Measurements from ENCODE around the gene LIPE.

The LIPE gene

GRCh38 chr19:42459926-42460325 lies 32.7 kb upstream of the LIPE start (continued):
- no peak for TF ChIP-seq TSHZ2 (CRISPR knock-in tag; IDR thresholded peaks at IDR 0.05)
- TF ChIP-seq GLIS3 (CRISPR knock-in tag; IDR thresholded peaks at IDR 0.05) = no peak
- TF ChIP-seq ZNF565 (CRISPR knock-in tag; conservative IDR thresholded peaks at IDR 0.05; ENCODE audit: low read depth) = no peak

- TF ChIP-seq ZFP30 (CRISPR knock-in tag; IDR thresholded peaks at IDR 0.05) = no peak
- TF ChIP-seq OSR1 (CRISPR knock-in tag; IDR thresholded peaks at IDR 0.05) = no peak
- TF ChIP-seq BACH2 (CRISPR knock-in tag; IDR thresholded peaks at IDR 0.05; ENCODE audit: borderline replicate concordance) = no peak
- no peak for TF ChIP-seq POU6F1 (CRISPR knock-in tag; IDR thresholded peaks at IDR 0.05; ENCODE audit: borderline replicate concordance, low read depth)
- no peak for TF ChIP-seq PPARA (CRISPR knock-in tag; IDR thresholded peaks at IDR 0.05; ENCODE audit: borderline replicate concordance)
- no peak for TF ChIP-seq PATZ1 (CRISPR knock-in tag; IDR thresholded peaks at IDR 0.05; ENCODE audit: borderline replicate concordance)
- TF ChIP-seq ARNTL (CRISPR knock-in tag; IDR thresholded peaks at IDR 0.05; ENCODE audit: borderline replicate concordance, low read depth) = no peak
- no peak for ATAC-seq
Observed at GRCh38 chr19:42455621-42456081, 28.5 kb upstream of the LIPE start.

- ATAC-seq = no peak
- TF ChIP-seq ZFP3 (CRISPR knock-in tag; IDR thresholded peaks at IDR 0.05) (no peak), ZNF70 (CRISPR knock-in tag; IDR thresholded peaks at IDR 0.05) (no peak), ZNF565 (CRISPR knock-in tag; conservative IDR thresholded peaks at IDR 0.05; ENCODE audit: low read depth) (no peak), OSR1 (CRISPR knock-in tag; IDR thresholded peaks at IDR 0.05) (no peak), ZNF8 (CRISPR knock-in tag; IDR thresholded peaks at IDR 0.05) (no peak), PATZ1 (CRISPR knock-in tag; IDR thresholded peaks at IDR 0.05; ENCODE audit: borderline replicate concordance) (no peak), ZC3H10 (CRISPR knock-in tag; IDR thresholded peaks at IDR 0.05) (no peak), POU6F1 (CRISPR knock-in tag; IDR thresholded peaks at IDR 0.05; ENCODE audit: borderline replicate concordance, low read depth) (no peak)
Observed at GRCh38 chr19:42455086-42455485, 27.9 kb upstream of the LIPE start.

- no peak for ATAC-seq
- TF ChIP-seq ARNTL (CRISPR knock-in tag; IDR thresholded peaks at IDR 0.05; ENCODE audit: borderline replicate concordance, low read depth) (no peak), PATZ1 (CRISPR knock-in tag; IDR thresholded peaks at IDR 0.05; ENCODE audit: borderline replicate concordance) (no peak), ZFP3 (CRISPR knock-in tag; IDR thresholded peaks at IDR 0.05) (no peak), BACH2 (CRISPR knock-in tag; IDR thresholded peaks at IDR 0.05; ENCODE audit: borderline replicate concordance) (no peak), ISL1 (CRISPR knock-in tag; IDR thresholded peaks at IDR 0.05) (no peak), TOX (CRISPR knock-in tag; IDR thresholded peaks at IDR 0.05; ENCODE audit: borderline replicate concordance) (no peak), ZFP30 (CRISPR knock-in tag; IDR thresholded peaks at IDR 0.05) (no peak), ZNF565 (CRISPR knock-in tag; conservative IDR thresholded peaks at IDR 0.05; ENCODE audit: low read depth) (no peak), ZNF70 (CRISPR knock-in tag; IDR thresholded peaks at IDR 0.05) (no peak), TCF4 (CRISPR knock-in tag; IDR thresholded peaks at IDR 0.05; ENCODE audit: borderline replicate concordance) (no peak), ESRRG (CRISPR knock-in tag; IDR thresholded peaks at IDR 0.05) (no peak), CSRNP3 (CRISPR knock-in tag; IDR thresholded peaks at IDR 0.05) (no peak), CREB5 (CRISPR knock-in tag; IDR thresholded peaks at IDR 0.05; ENCODE audit: low read depth) (no peak), RARB (CRISPR knock-in tag; IDR thresholded peaks at IDR 0.05) (no peak)
Observed at GRCh38 chr19:42452590-42452989, 25.4 kb upstream of the LIPE start.
